Bronchial epithelial cell (primary cell): ENCODE results near the gene TACR2. TPM values are rescaled to one million over a fixed set of nuclear protein-coding genes. Genes with fewer than 3 reads are reported as not detected.

Source experiments
- DNase-seq: peaks from one replicate; pipeline ENCODE4 v3.0.0-alpha.2; 2010; ENCODE audit warnings: low read depth
- FAIRE-seq: peaks from 2 replicates; lab custom pipeline; 2011; peaks lifted over from hg19 to GRCh38; lab: Jason Lieb, UNC
- H3K27me3 ChIP-seq: 2 replicates; pipeline ENCODE4 v1.5.1; 2011; ENCODE audit warnings: low read length; ENCODE audit not compliant: control insufficient read depth, insufficient read depth
- H3K36me3 ChIP-seq: 2 replicates; pipeline ENCODE4 v1.5.1; 2011; ENCODE audit warnings: low read length; ENCODE audit not compliant: control insufficient read depth, insufficient read depth
- H3K4me3 ChIP-seq: 2 replicates; pipeline ENCODE4 v1.5.1; 2011; ENCODE audit warnings: mild to moderate bottlenecking, low read depth, low read length, control low read depth
- CTCF ChIP-seq: IDR thresholded peaks from 2 replicates; pipeline ENCODE4 v1.5.1; 2011; ENCODE audit warnings: mild to moderate bottlenecking, moderate library complexity, low read length, control low read depth, inconsistent platforms; ENCODE audit not compliant: insufficient read depth, severe bottlenecking
- total RNA-seq: library from RNA; depleted of rRNA; stranded (reverse); fragments of >200 nt; gene quantifications from 2 replicates; pipeline ENCODE4 v1.2.1, GENCODE V29; 2014

TACR2 gene
- total RNA-seq, 1 donor from 2014 or later, result under 0.01 TPM

- Histone ChIP-seq H3K36me3 (peaks cover 38% of the 10 kb centered on the region), H3K27me3 (no peaks in the 10 kb centered on the region), H3K4me3 (no peak overlapping the region)
- DNase-seq, result no peak
- no peak for FAIRE-seq
- TF ChIP-seq CTCF, result no peak
Measured at GRCh38 chr10:69379800-69380199, 36.9 kb downstream of the TACR2 start.

- DNase-seq, result no peak
- no peaks in the 10 kb centered on the region for H3K27me3 ChIP-seq
- FAIRE-seq, result no peak
- no peak overlapping the region for H3K4me3 ChIP-seq
- peaks cover 40% of the 10 kb centered on the region for H3K36me3 ChIP-seq
- no peak for TF ChIP-seq CTCF
Measured at GRCh38 chr10:69377933-69378332, 38.8 kb downstream of the TACR2 start.

GRCh38 chr10:69377191-69377590 lies 39.5 kb downstream of the TACR2 start:
- peaks cover 40% of the 10 kb centered on the region for H3K36me3 ChIP-seq
- FAIRE-seq (no peak), DNase-seq (no peak)

GRCh38 chr10:69376662-69377061 lies 40.1 kb downstream of the TACR2 start:
- FAIRE-seq, result no peak
- DNase-seq, result no peak
- no peak for TF ChIP-seq CTCF
- H3K27me3 ChIP-seq, result no peaks in the 10 kb centered on the region
- H3K4me3 ChIP-seq, result no peak overlapping the region
- peaks cover 40% of the 10 kb centered on the region for H3K36me3 ChIP-seq

More at GRCh38 chr10:69377191-69377590, 39.5 kb downstream of the TACR2 start:
- no peaks in the 10 kb centered on the region for H3K27me3 ChIP-seq
- no peak overlapping the region for H3K4me3 ChIP-seq
- no peak for TF ChIP-seq CTCF

GRCh38 chr10:69375307-69376151 lies 41.2 kb downstream of the TACR2 start:
- FAIRE-seq, result peak; percentile 98
- TF ChIP-seq CTCF, result peak; percentile 9
- Histone ChIP-seq H3K36me3 (peaks cover 44% of the 10 kb centered on the region), H3K27me3 (no peaks in the 10 kb centered on the region), H3K4me3 (no peak overlapping the region)
- DNase-seq, result peak; percentile 29

GRCh38 chr10:69374931-69375306 lies 41.8 kb downstream of the TACR2 start:
- no peak for DNase-seq
- no peak for TF ChIP-seq CTCF
- H3K36me3 ChIP-seq, result peaks cover 44% of the 10 kb centered on the region
- no peaks in the 10 kb centered on the region for H3K27me3 ChIP-seq
- no peak for FAIRE-seq
- H3K4me3 ChIP-seq, result no peak overlapping the region
